ENCODE results near the gene ARHGAP10.

- TF ChIP-seq POLR2A (IDR thresholded peaks at IDR 0.05; ENCODE audit: low read depth, low read length): no peak
- TF ChIP-seq POLR2AphosphoS5 (IDR thresholded peaks at IDR 0.05; ENCODE audit: low read depth, low read length): no peak
- TF ChIP-seq SPI1 (IDR thresholded peaks at IDR 0.05; ENCODE audit: low read depth, low read length): no peak
- no peak for TF ChIP-seq TAF1 (IDR thresholded peaks at IDR 0.05; ENCODE audit: low read depth, low read length)
- TF ChIP-seq PAX5 (IDR thresholded peaks at IDR 0.05; ENCODE audit: insufficient read depth, low read length, severe bottlenecking): no peak
Observed at GRCh38 chr4:147833254-147833653, 101.4 kb downstream of the ARHGAP10 start.
